HepG2 (cell line): ENCODE measurements around the gene KHK. TPM values are rescaled to one million over a fixed set of nuclear protein-coding genes. Genes with fewer than 3 reads are reported as not detected.
A peak's percentile ranks its signal among the peaks of the same experiment; 100 is the strongest.

Experiments used
- ARID5B ChIP-seq: IDR thresholded peaks from 2 replicates; pipeline ENCODE4 v1.4.0; 2020; ENCODE audit warnings: mild to moderate bottlenecking, missing genetic modification reagents
- ATF5 ChIP-seq: sonication (generic); formaldehyde crosslinking; IDR thresholded peaks from 2 replicates; pipeline ENCODE4 v1.4.0; 2020; ENCODE audit warnings: mild to moderate bottlenecking, low read depth, missing genetic modification reagents
- BATF2 ChIP-seq: sonication (generic); formaldehyde crosslinking; IDR thresholded peaks from 2 replicates; pipeline ENCODE4 v1.8.0; 2022; ENCODE audit warnings: mild to moderate bottlenecking, missing genetic modification reagents, moderate library complexity
- CERS6 ChIP-seq: sonication (generic); formaldehyde crosslinking; IDR thresholded peaks from 2 replicates; pipeline ENCODE4 v1.5.0; 2020; ENCODE audit warnings: missing genetic modification reagents
- HDAC2 ChIP-seq: sonication (generic); formaldehyde crosslinking; IDR thresholded peaks from 2 replicates; pipeline ENCODE4 v1.4.0; 2020; ENCODE audit warnings: missing genetic modification reagents
- HMGA1 ChIP-seq: sonication (generic); formaldehyde crosslinking; conservative IDR thresholded peaks from 2 replicates; pipeline ENCODE4 v1.4.0; 2020; ENCODE audit warnings: missing genetic modification reagents
- KAT2B ChIP-seq: fragments of 150-350 bp; IDR thresholded peaks from 2 replicates; pipeline ENCODE4 v1.6.1; 2014; ENCODE audit warnings: low read depth, low read length, borderline replicate concordance
- MAF1 ChIP-seq: sonication (generic); formaldehyde crosslinking; IDR thresholded peaks from 2 replicates; pipeline ENCODE4 v1.5.0; 2020; ENCODE audit warnings: missing genetic modification reagents, borderline replicate concordance
- RFX3 ChIP-seq: IDR thresholded peaks from 2 replicates; pipeline ENCODE4 v1.6.1; 2016; ENCODE audit warnings: missing biosample characterization, missing genetic modification reagents
- RXRB ChIP-seq: IDR thresholded peaks from 2 replicates; pipeline ENCODE4 v1.6.1; 2016; ENCODE audit warnings: borderline replicate concordance, missing genetic modification reagents, missing compliant biosample characterization
- SNAPC2 ChIP-seq: sonication (generic); formaldehyde crosslinking; IDR thresholded peaks from 2 replicates; pipeline ENCODE4 v1.8.1; 2022; ENCODE audit warnings: mild to moderate bottlenecking, missing genetic modification reagents
- TCF12 ChIP-seq, 2 experiments: fragments of 450-650 bp in 1 of 2; sonication (generic) in 1 of 2; formaldehyde crosslinking in 1 of 2; IDR thresholded peaks; 2 replicates each; pipeline versions ENCODE4 v1.6.1 to v1.8.0; 2017 to 2022; ENCODE audit warnings: antibody characterized with exemption in 1 of 2, mild to moderate bottlenecking in 1 of 2, missing genetic modification reagents in 1 of 2, moderate library complexity in 1 of 2
- YEATS2 ChIP-seq: sonication (generic); formaldehyde crosslinking; IDR thresholded peaks from 2 replicates; pipeline ENCODE4 v1.4.0; 2020; ENCODE audit warnings: missing genetic modification reagents, borderline replicate concordance
- ZNF20 ChIP-seq: sonication (generic); formaldehyde crosslinking; IDR thresholded peaks from 2 replicates; pipeline ENCODE4 v1.4.0; 2020; ENCODE audit warnings: mild to moderate bottlenecking, moderate library complexity, missing genetic modification reagents
- ZNF225 ChIP-seq: sonication (generic); formaldehyde crosslinking; IDR thresholded peaks from 2 replicates; pipeline ENCODE4 v1.4.0; 2020; ENCODE audit warnings: mild to moderate bottlenecking, missing genetic modification reagents
- ZNF317 ChIP-seq: sonication (generic); formaldehyde crosslinking; IDR thresholded peaks from 2 replicates; pipeline ENCODE4 v1.5.0; 2020; ENCODE audit warnings: mild to moderate bottlenecking, missing genetic modification reagents
- ZNF850 ChIP-seq: sonication (generic); formaldehyde crosslinking; conservative IDR thresholded peaks from 2 replicates; pipeline ENCODE4 v1.9.0; 2021; ENCODE audit warnings: mild to moderate bottlenecking, missing genetic modification reagents
- ZNF883 ChIP-seq: sonication (generic); formaldehyde crosslinking; IDR thresholded peaks from 2 replicates; pipeline ENCODE4 v1.5.1; 2020; ENCODE audit warnings: mild to moderate bottlenecking, missing genetic modification reagents; ENCODE audit errors: not compliant biosample characterization
- ZSCAN30 ChIP-seq: sonication (generic); formaldehyde crosslinking; IDR thresholded peaks from 2 replicates; pipeline ENCODE4 v1.5.0; 2020; ENCODE audit warnings: mild to moderate bottlenecking, missing genetic modification reagents
- ZZZ3 ChIP-seq: sonication (generic); formaldehyde crosslinking; IDR thresholded peaks from 2 replicates; pipeline ENCODE4 v1.4.0; 2020; ENCODE audit warnings: missing genetic modification reagents, mild to moderate bottlenecking, borderline replicate concordance
- polyA plus RNA-seq, 8 experiments: library from polyadenylated mRNA; depleted of rRNA in 3 of 8; stranded (reverse) in 7 of 8; unstranded in 1 of 8; fragments of >200 nt; fragmentation: Illumina TruSeq in 4 of 8; extraction: Trizol in 4 of 8; gene quantifications; 2 replicates each; pipeline versions ENCODE4 v1.2.1 to v1.2.3, GENCODE V29; 2011 to 2016; ENCODE audit warnings: low read depth in 4 of 8, missing spikeins in 1 of 8, mixed read lengths in 1 of 8; ENCODE audit not compliant: insufficient read depth in 1 of 8
- total RNA-seq, 5 experiments: library from RNA; depleted of rRNA; stranded (reverse); fragments of >200 nt; fragmentation: Illumina TruSeq; extraction: Trizol; gene quantifications; 2 replicates each; pipeline ENCODE4 v1.2.3, GENCODE V29; 2016; ENCODE audit warnings: low read depth in 1 of 5

Gene KHK
- total and polyA plus RNA-seq, 2 of the 13 experiments (the other 11 are each of a cell fraction or from before 2014, with no cell fraction given): 40.9 to 99.2 TPM

GRCh38 chr2:27133905-27134780 is 47.6 kb downstream of the KHK start, which contains the start of gene PREB (continued):
- TF ChIP-seq ZNF883 (CRISPR knock-in tag) (peak; percentile 82), YEATS2 (CRISPR knock-in tag) (no peak; the same call in 1 of the 2 replicates), ZZZ3 (CRISPR knock-in tag) (no peak; the same call in 1 of the 2 replicates), RXRB (CRISPR knock-in tag) (no peak; the same call in 1 of the 2 replicates), HDAC2 (CRISPR knock-in tag) (no peak; the same call in 1 of the 2 replicates), ZNF20 (no peak), HMGA1 (CRISPR knock-in tag) (no peak), ZNF317 (CRISPR knock-in tag) (0 out of 2 replicates have a peak, but pooled peaks have one; percentile 57), ATF5 (CRISPR knock-in tag) (peak; percentile 43; the same call in 1 of the 2 replicates), SNAPC2 (0 out of 2 replicates have a peak, but pooled peaks have one; percentile 58), RFX3 (no peak), MAF1 (CRISPR knock-in tag) (no peak), BATF2 (CRISPR knock-in tag) (no peak), ZNF225 (CRISPR knock-in tag) (peak; percentile 74; the same call in 1 of the 2 replicates), KAT2B (no peak), ZNF850 (no peak), ARID5B (CRISPR knock-in tag) (no peak), TCF12 (IDR thresholded peaks at IDR 0.05) (no peak), TCF12 (CRISPR knock-in tag; IDR thresholded peaks at IDR 0.05) (peak; percentile 89), CERS6 (CRISPR knock-in tag) (no peak), ZSCAN30 (no peak; the same call in 1 of the 2 replicates)
